Left ventricle myocardium superior (tissue), 1 donor: ENCODE data around the gene ZNF284. TPM values are rescaled to one million over a fixed set of nuclear protein-coding genes. Genes with fewer than 3 reads are reported as not detected.
A peak's percentile ranks its signal among the peaks of the same experiment; 100 is the strongest.
"Not testable (repeated sequence)": the region's sequence is repeated elsewhere in the genome, so short reads cannot be mapped to it uniquely, and the experiment has no call there.

ENCODE experiments used
- ATAC-seq: fragments of 200-7000 bp; cut with Tn5 transposase; one replicate; pipeline ENCODE4 v1.9.1; 2020; ENCODE audit warnings: mild to moderate bottlenecking, moderate library complexity
- DNase-seq: peaks from one replicate; pipeline ENCODE4 v3.0.0-alpha.2; 2020
- intact Hi-C: fragments of 100-400 bp; cut with micrococcal nuclease; formaldehyde crosslinking; loops from one replicate; pipeline ENCODE4 v1.11.0; 2022
- total RNA-seq: library from RNA; stranded (reverse); fragmentation: NEBNext Ultra II Directional; extraction: Animal tissue kit (Norgen Biotek cat#: 25700); gene quantifications from one replicate; pipeline ENCODE4 v1.2.1, GENCODE V29; 2021
- donor health status: DM: no; HTN: yes; CAD: no; lungs with severe emphysema.

The ZNF284 gene
- total RNA-seq, 1 donor from 2014 or later = 1.8 TPM

DNA sequence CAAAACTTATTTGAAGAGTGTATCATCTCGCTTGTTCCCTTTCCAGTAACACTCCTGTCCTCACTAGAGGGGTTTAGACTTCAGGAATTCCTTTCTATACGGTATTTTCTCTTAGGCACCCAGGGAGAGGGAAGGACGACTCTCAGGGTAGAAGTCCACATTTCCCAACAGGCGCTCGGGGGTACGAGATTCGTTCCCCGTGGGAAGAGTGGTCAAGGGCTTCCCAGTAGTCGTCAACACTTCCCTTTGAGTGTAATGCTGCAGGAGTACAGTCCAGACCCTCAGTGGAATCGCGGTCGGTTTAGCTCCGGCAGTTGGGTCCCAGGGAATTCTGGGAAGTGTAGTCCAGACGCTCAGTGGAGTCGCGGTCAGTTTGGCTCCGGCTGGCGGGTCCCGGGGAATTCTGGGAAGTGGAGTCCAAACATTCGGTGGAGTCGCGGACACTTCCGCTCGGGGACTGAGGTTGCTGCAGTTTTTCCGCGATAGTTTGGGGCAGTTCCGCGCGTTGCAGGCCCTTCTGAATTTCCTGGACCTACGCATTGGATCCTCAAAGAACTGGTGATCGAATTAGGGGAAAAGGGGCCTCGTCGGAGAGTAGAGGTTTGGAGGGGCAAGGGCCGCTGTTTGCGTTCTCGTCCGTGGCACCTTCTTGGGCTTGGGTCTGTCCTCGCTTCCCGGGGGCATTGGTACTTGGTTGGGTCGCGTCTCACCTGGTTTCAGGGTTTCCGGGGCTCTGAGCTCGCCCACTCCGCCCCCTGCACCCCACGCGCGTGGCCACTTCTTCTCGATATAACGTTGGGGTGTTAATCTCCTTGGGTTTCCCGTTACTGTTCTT is 22.2 kb downstream of the ZNF284 start, which contains the start of gene ZNF224:
TSS of gene ZNF224 (plus strand) at position 431 of the 835 bp plus-strand sequence. CDS start 3,513 bp downstream, outside the sequence.
- intact Hi-C loops = no loop called here

GRCh38 chr19:44107751-44108150 is 35.8 kb downstream of the ZNF284 start:
- intact Hi-C loops = no loop called here
- ATAC-seq (no peak), DNase-seq (no peak)

More for the DNA sequence above, 22.2 kb downstream of the ZNF284 start, which contains the start of gene ZNF224:
- peak; percentile 99 for ATAC-seq
- DNase-seq = peak; percentile 91

DNA sequence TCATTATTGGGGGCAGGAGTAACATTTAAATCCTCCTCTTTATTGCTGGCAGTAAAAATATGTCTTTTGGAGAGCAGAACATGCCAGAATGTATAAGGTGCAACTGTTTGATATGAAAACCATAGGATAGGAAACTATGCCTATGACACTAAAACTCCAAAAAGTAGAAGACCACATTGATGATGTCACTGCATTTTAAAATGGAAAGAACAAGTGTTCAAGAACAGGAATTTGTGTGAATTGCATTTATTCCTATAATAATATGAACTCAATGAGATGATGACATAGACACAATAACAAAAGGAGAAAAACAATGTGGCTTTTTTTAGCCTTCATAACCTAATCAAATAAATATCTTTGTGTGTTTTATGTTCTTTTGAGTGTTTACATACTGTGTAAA is 37.5 kb downstream of the ZNF284 start:
- no peak for DNase-seq
- intact Hi-C loops = no loop called here
- ATAC-seq = no peak

DNA sequence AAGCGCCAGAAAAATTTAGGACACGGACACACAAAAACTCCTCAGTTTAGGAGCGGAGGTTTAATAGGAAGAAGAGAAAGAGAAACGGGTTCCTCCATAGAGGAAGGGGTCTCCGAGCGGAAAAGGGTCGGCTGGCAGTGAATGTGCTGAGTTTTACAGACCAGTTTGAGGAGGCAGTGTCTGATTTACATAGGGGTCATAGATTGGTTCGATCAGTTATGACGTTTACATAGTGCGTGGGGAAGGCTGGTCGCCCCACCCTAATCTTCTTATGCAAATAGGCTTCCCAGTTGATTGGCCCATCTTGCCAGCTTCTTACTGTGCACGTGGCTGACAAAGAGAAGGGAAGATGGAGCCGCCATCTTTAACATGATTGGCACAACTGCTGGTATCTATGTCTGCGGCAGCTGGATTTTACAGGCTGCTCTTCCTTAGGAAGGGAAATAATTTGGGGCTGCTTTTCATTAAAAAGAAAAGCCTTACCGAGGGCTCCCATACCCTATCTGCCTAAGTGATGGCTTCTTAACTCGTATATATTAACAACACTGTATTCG is 40.0 kb downstream of the ZNF284 start:
- DNase-seq (no peak), ATAC-seq (no peak)
- intact Hi-C loops = no loop called here

DNA sequence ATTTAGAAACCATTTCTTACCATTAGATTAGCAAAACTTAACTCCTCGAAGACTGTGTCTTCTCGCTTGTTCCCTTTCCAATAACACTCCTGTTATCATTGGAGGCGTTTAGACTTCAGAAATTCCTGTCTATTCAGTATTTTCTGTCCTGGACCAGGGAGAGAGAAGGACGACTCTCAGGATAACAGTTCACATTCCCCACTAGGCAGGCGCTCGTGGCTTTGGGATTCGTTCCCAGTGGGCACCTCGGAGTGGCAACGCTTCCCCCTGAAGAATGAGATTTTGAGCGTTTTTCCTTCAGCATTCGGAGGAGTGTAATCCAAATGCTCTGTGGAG is 40.8 kb downstream of the ZNF284 start:
- no peak for DNase-seq
- no peak for ATAC-seq
- intact Hi-C loops = no loop called here

DNA sequence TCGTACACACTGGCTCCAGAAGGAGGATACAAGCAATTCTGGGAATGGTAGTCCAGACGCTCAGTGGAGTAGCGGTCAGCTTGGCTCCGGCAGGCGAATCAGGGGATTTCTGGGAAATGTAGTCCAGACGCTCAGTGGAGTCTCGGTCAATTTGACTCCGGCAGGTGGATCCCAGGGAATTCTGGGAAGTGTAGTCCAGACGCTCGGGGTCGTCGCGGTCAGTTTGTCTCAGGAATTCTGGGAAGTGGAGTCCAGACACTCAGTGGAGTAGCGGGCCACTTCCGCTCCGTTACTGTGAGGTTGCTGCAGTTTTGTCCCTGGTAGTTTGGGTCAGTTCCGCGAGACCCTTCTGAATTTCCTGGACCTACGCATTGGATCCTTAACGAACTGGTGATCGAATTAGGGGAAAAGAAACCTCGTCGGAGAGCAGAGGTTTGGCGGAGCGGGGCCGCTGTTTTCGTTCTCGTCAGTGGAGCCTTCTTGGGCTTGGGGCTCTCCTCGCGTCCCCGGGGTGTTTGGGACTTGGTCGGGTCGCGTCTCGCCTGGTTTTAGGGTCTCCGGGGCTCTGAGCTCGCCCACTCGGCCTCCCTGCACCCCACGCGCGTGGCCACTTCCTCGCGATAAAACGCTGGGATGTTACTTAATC is 41.3 kb downstream of the ZNF284 start, which contains the start of gene ZNF225:
TSS of gene ZNF225 (plus strand) at position 262 of the 646 bp plus-strand sequence. CDS start 2,429 bp downstream, outside the sequence.
- intact Hi-C loops = no loop called here

GRCh38 chr19:44113784-44114390 is 41.9 kb downstream of the ZNF284 start:
- ATAC-seq = peak; percentile 3
- DNase-seq = peak; percentile 24
- intact Hi-C loops = no loop called here

More for the DNA sequence above, 41.3 kb downstream of the ZNF284 start, which contains the start of gene ZNF225:
- ATAC-seq = peak; percentile 98
- peak; percentile 93 for DNase-seq

DNA sequence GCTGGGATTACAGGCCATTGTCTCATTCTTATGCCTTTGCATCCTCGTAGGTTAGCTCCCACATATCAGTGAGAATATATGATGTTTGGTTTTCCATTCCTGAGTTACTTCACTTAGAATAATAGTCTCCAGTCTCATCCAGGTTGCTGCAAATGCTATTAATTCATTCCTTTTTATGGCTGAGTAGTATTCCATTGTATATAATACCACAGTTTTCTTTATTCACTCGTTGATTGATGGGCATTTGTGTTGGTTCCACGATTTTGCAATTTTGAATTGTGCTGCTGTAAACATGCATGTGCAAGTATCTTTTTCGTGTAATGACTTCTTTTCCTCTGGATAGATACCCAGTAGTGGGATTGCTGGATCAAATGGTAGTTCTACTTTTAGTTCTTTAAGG is 49.2 kb downstream of the ZNF284 start:
- not testable (repeated sequence) for ATAC-seq

GRCh38 chr19:44131955-44132354 is 60.0 kb downstream of the ZNF284 start:
- ATAC-seq = no peak
- intact Hi-C loops = no loop called here
- no peak for DNase-seq

More for the DNA sequence above, 49.2 kb downstream of the ZNF284 start:
- intact Hi-C loops, DNase-seq: not testable (repeated sequence)

Other genes starting within 250 kb of the ZNF284 start
- gene ZNF283, start 244.8 kb upstream of the ZNF284 start, total RNA-seq = 11.0 TPM
- gene ZNF404, start 188.2 kb upstream of the ZNF284 start, total RNA-seq = 11.1 TPM
- 8.9 TPM for gene ZNF45, start 136.9 kb upstream of the ZNF284 start, total RNA-seq
- gene ZNF221, start 120.9 kb upstream of the ZNF284 start, total RNA-seq = 4.3 TPM
- gene ZNF155, start 88.0 kb upstream of the ZNF284 start, total RNA-seq = 8.9 TPM
- 3.0 TPM for gene ZNF230, start 69.2 kb upstream of the ZNF284 start, total RNA-seq
- gene ZNF222, start 46.8 kb upstream of the ZNF284 start, total RNA-seq = 3.5 TPM
- 2.3 TPM for gene ZNF223, start 20.1 kb upstream of the ZNF284 start, total RNA-seq
- 15.5 TPM for gene ZNF224, start 22.2 kb downstream of the ZNF284 start, total RNA-seq
- 2.6 TPM for gene ZNF225, start 41.2 kb downstream of the ZNF284 start, total RNA-seq
- gene ZNF234, start 69.4 kb downstream of the ZNF284 start, total RNA-seq = 14.3 TPM
- 19.9 TPM for gene ZNF226, start 92.9 kb downstream of the ZNF284 start, total RNA-seq
- 11.5 TPM for gene ZNF227, start 140.4 kb downstream of the ZNF284 start, total RNA-seq
- gene ZNF233, start 187.7 kb downstream of the ZNF284 start, total RNA-seq = 6.5 TPM
- gene ZNF235, start 232.9 kb downstream of the ZNF284 start, total RNA-seq = 4.5 TPM